HCT116 (cell line): ENCODE results near the gene CAPN5. TPM values are rescaled to one million over a fixed set of nuclear protein-coding genes. Genes with fewer than 3 reads are reported as not detected.

ENCODE experiments used
- ATAC-seq: fragments of 200-7000 bp; cut with Tn5 transposase; 2 replicates; pipeline ENCODE4 v1.9.1; 2020; ENCODE audit warnings: mild to moderate bottlenecking, moderate library complexity
- BruUV-seq: library from RNA; stranded (reverse); fragments of 400-500 nt; replicated peaks from 2 replicates; lab custom pipeline; 2021; lab: Mats Ljungman, UMichigan
- CTCF ChIA-PET: fragments of 300-600 bp; sonication (Branson Sonifier 250); formaldehyde crosslinking; loops from one replicate; lab custom pipeline; 2021; ENCODE audit warnings: antibody characterized with exemption; lab: Charles Lee
- POLR2A ChIA-PET: fragments of 300-600, 350-600 bp; sonication (Branson Sonifier 250); formaldehyde crosslinking; loops from one replicate; lab custom pipeline; 2021; ENCODE audit warnings: antibody characterized with exemption; lab: Charles Lee
- RAD21 ChIA-PET, 2 experiments: fragments of 300-600 bp; sonication (Branson Sonifier 250); formaldehyde crosslinking; loops; one replicate each; lab custom pipeline; 2023; ENCODE audit warnings: low total read pairs in 2 of 2; ENCODE audit not compliant: uncharacterized antibody in 2 of 2, unreplicated experiment in 2 of 2, low non-redundant PET in 1 of 2; lab: Charles Lee
- DNase-seq: peaks from one replicate; pipeline ENCODE4 v3.0.0-alpha.2; 2010; ENCODE audit warnings: low read depth, low spot score
- H2AFZ ChIP-seq: fragments of 200-600 bp; shearing (Covaris generic), sonication (generic); 2 replicates; pipeline ENCODE4 v1.6.1; 2017; ENCODE audit warnings: low read depth, mixed run types, mixed read lengths, antibody characterized with exemption, low read length; ENCODE audit not compliant: poor library complexity, severe bottlenecking
- H3K27ac ChIP-seq: 2 replicates; pipeline ENCODE4 v1.5.1; 2012; ENCODE audit warnings: low read depth, low read length
- H3K27me3 ChIP-seq: fragments of 200-600 bp; sonication (generic); 2 replicates; pipeline ENCODE4 v1.6.1; 2016; ENCODE audit warnings: mixed run types, low read length, mixed read lengths; ENCODE audit not compliant: insufficient read depth
- H3K36me3 ChIP-seq, 2 experiments: fragments of 200-500 bp in 1 of 2; fragments of 200-600 bp in 1 of 2; sonication (Bioruptor generic) in 1 of 2; sonication (generic) in 1 of 2; 2 replicates each; pipeline versions ENCODE4 v1.5.1 to v1.6.1; 2014 to 2016; ENCODE audit warnings: low read length in 2 of 2, inconsistent platforms in 1 of 2, mixed read lengths in 1 of 2, mixed run types in 1 of 2; ENCODE audit not compliant: insufficient read depth in 2 of 2, control insufficient read depth in 1 of 2
- H3K4me1 ChIP-seq, 2 experiments: fragments of 200-600 bp in 1 of 2; sonication (generic) in 1 of 2; 2 replicates each; pipeline versions ENCODE4 v1.5.1 to v1.6.1; 2012 to 2017; ENCODE audit warnings: low read length in 2 of 2, inconsistent platforms in 1 of 2, mild to moderate bottlenecking in 1 of 2, mixed read lengths in 1 of 2, mixed run types in 1 of 2, moderate library complexity in 1 of 2; ENCODE audit not compliant: insufficient read depth in 2 of 2, control insufficient read depth in 1 of 2
- H3K4me2 ChIP-seq: fragments of 200-600 bp; sonication (generic); 2 replicates; pipeline ENCODE4 v1.6.1; 2017; ENCODE audit warnings: mixed run types, low read length, mixed read lengths
- H3K4me3 ChIP-seq, 2 experiments: fragments of 200-600 bp in 1 of 2; sonication (generic) in 1 of 2; replicated peaks in 1 of 2; 2 replicates each; pipeline ENCODE4 v1.5.1; 2011 to 2016; ENCODE audit warnings: low read length in 2 of 2, control low read depth in 1 of 2, low read depth in 1 of 2, mild to moderate bottlenecking in 1 of 2, mixed read lengths in 1 of 2, mixed run types in 1 of 2
- H3K79me2 ChIP-seq: fragments of 200-600 bp; sonication (generic); 2 replicates; pipeline ENCODE4 v1.6.1; 2017; ENCODE audit warnings: mild to moderate bottlenecking, mixed run types, low read length, moderate library complexity, mixed read lengths; ENCODE audit not compliant: insufficient read depth
- H3K9ac ChIP-seq: fragments of 200-600 bp; sonication (generic); 2 replicates; pipeline ENCODE4 v1.6.1; 2016; ENCODE audit warnings: low read length, mixed read lengths
- H3K9me2 ChIP-seq: fragments of 200-600 bp; sonication (generic), shearing (Covaris generic); 2 replicates; pipeline ENCODE4 v1.6.1; 2017; ENCODE audit warnings: mixed run types, mild to moderate bottlenecking, moderate library complexity; ENCODE audit not compliant: insufficient read depth
- H3K9me3 ChIP-seq, 2 experiments: fragments of 200-500 bp in 1 of 2; fragments of 200-600 bp in 1 of 2; sonication (Bioruptor generic) in 1 of 2; sonication (generic) in 1 of 2; 2 replicates each; pipeline ENCODE4 v1.6.1; 2014 to 2017; ENCODE audit warnings: low read length in 2 of 2, mixed read lengths in 2 of 2, inconsistent platforms in 1 of 2, low read depth in 1 of 2, mild to moderate bottlenecking in 1 of 2, mixed run types in 1 of 2, moderate library complexity in 1 of 2; ENCODE audit not compliant: control insufficient read depth in 1 of 2, insufficient read depth in 1 of 2
- H4K20me1 ChIP-seq: fragments of 200-600 bp; sonication (generic), shearing (Covaris generic); 2 replicates; pipeline ENCODE4 v1.6.1; 2017; ENCODE audit warnings: mixed run types, mild to moderate bottlenecking, moderate library complexity; ENCODE audit not compliant: insufficient read depth
- CBX3 ChIP-seq: IDR thresholded peaks from 2 replicates; pipeline ENCODE4 v1.6.1; 2012; ENCODE audit warnings: low read depth
- CEBPB ChIP-seq: IDR thresholded peaks from 2 replicates; pipeline ENCODE4 v1.6.1; 2012; ENCODE audit warnings: low read depth
- EGR1 ChIP-seq: IDR thresholded peaks from 2 replicates; pipeline ENCODE4 v1.6.1; 2012; ENCODE audit warnings: low read depth
- ELF1 ChIP-seq: IDR thresholded peaks from 2 replicates; pipeline ENCODE4 v1.6.1; 2012; ENCODE audit warnings: low read depth, borderline replicate concordance
- FOSL1 ChIP-seq: IDR thresholded peaks from 2 replicates; pipeline ENCODE4 v1.6.1; 2012; ENCODE audit warnings: low read depth
- POLR2A ChIP-seq: IDR thresholded peaks from 2 replicates; pipeline ENCODE4 v1.7.0; 2011; ENCODE audit warnings: borderline replicate concordance; ENCODE audit not compliant: insufficient read depth, insufficient read length; ENCODE audit errors: extremely low read depth
- POLR2AphosphoS5 ChIP-seq: IDR thresholded peaks from 2 replicates; pipeline ENCODE4 v1.6.1; 2011; ENCODE audit warnings: mild to moderate bottlenecking, low read depth, low read length, moderate library complexity
- RAD21 ChIP-seq: IDR thresholded peaks from 2 replicates; pipeline ENCODE4 v1.6.1; 2012; ENCODE audit warnings: low read depth, mild to moderate bottlenecking
- SIN3A ChIP-seq: IDR thresholded peaks from 2 replicates; pipeline ENCODE4 v1.6.1; 2012; ENCODE audit warnings: low read depth
- SRF ChIP-seq: IDR thresholded peaks from 2 replicates; pipeline ENCODE4 v1.6.1; 2012; ENCODE audit warnings: low read depth
- TCF7L2 ChIP-seq: IDR thresholded peaks from 2 replicates; pipeline ENCODE4 v1.7.0; 2011; ENCODE audit warnings: borderline replicate concordance, inconsistent platforms; ENCODE audit not compliant: insufficient read depth, insufficient read length; ENCODE audit errors: extremely low read depth
- ZFX ChIP-seq: fragments of 450-650 bp; IDR thresholded peaks from 2 replicates; pipeline ENCODE4 v1.6.1; 2017
- intact Hi-C: fragments of 100-400 bp; cut with micrococcal nuclease; formaldehyde crosslinking; loops from 2 replicates; pipeline ENCODE4 v1.10.0; 2022
- total RNA-seq: library from RNA; stranded (reverse); gene quantifications from one replicate; pipeline ENCODE4 v1.2.1, GENCODE V29; 2021; ENCODE audit not compliant: unreplicated experiment
- TF ChIP-seq, protein P1 (sequence below): IDR thresholded peaks from 2 replicates; pipeline ENCODE4 v1.6.1; 2012
- TF ChIP-seq, protein P2 (sequence below): IDR thresholded peaks from 2 replicates; pipeline ENCODE4 v1.6.1; 2012
- TF ChIP-seq, protein P3 (sequence below): IDR thresholded peaks from 2 replicates; pipeline ENCODE4 v1.6.1; 2011; ENCODE audit warnings: mild to moderate bottlenecking, low read length, moderate library complexity; ENCODE audit not compliant: insufficient replicate concordance; ENCODE audit errors: extremely low read depth

CAPN5 gene
- total RNA-seq, 1 experiment from 2014 or later = 8.6 TPM

DNA sequence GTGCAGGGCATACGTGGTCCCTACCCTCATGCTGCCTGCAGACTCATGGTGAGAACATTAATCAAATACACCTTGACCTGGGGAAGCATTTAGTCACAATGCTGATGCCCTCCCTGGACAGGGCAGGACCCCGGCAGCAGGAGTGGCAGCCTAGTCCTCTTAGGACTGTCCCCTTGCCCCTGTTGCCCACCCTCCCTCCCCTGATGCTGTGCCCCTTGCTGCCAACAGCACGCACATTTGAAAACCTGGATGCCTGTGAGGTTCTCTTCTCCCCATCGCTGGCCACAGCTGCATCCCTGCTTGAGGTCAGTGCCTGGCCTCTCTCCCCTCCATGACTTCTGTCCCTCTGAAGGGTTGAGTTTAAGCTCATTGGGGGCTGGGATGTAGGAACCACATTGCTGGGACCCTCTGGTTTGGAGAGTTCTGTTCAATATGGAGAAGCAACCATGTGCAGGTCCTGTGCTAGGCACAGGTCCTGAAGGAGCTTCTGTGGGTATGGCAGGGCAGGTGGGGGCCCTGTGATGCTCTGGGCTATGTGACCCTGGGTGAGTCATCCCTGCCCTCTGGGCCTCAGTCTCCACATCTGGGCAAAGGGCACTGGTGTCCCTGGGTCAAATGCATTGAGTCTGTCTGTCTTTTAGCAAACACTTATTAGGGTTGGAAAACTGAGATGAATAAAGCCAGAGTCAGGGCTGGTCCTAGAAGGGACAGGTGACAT is 92.6 kb downstream of the CAPN5 start:
- no peak for ATAC-seq
- no peak for DNase-seq
- no peak for TF ChIP-seq SRF
- TF ChIP-seq POLR2A = no peak
- TF ChIP-seq, protein P1, sequence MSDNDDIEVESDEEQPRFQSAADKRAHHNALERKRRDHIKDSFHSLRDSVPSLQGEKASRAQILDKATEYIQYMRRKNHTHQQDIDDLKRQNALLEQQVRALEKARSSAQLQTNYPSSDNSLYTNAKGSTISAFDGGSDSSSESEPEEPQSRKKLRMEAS = no peak
- TF ChIP-seq RAD21 = no peak
- no peak for TF ChIP-seq SIN3A
- no peak for TF ChIP-seq ELF1
- TF ChIP-seq CEBPB = no peak
- TF ChIP-seq EGR1 = no peak
- no peak for TF ChIP-seq ZFX
- TF ChIP-seq FOSL1 = no peak
- TF ChIP-seq, protein P2, sequence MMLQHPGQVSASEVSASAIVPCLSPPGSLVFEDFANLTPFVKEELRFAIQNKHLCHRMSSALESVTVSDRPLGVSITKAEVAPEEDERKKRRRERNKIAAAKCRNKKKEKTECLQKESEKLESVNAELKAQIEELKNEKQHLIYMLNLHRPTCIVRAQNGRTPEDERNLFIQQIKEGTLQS = no peak
- TF ChIP-seq, all 23 proteins: peak for 0
- intact Hi-C loops = no loop called here
- H3K79me2 ChIP-seq = no peaks in the 10 kb centered on the region
- no peak overlapping the region for H2AFZ ChIP-seq
- RAD21 ChIA-PET = no interaction called here
- no peak overlapping the region for H3K4me2 ChIP-seq
- no peaks in the 10 kb centered on the region for H3K36me3 ChIP-seq
- no peak overlapping the region for H3K4me3 ChIP-seq
- CTCF ChIA-PET = no interaction called here
- H3K9me2 ChIP-seq = no peaks in the 10 kb centered on the region
- no peaks in the 10 kb centered on the region for H3K27me3 ChIP-seq
- BruUV-seq = no TSS peak
- H3K27ac ChIP-seq = no peak overlapping the region
- no peaks in the 10 kb centered on the region for H4K20me1 ChIP-seq
- POLR2A ChIA-PET = interaction anchor here (0.5 kb wide), 1 partner anchor 47 kb away, joined by 3 read pairs; no protein-coding TSS in a partner anchor
- no peak overlapping the region for H3K9ac ChIP-seq
- no peaks in the 10 kb centered on the region for H3K9me3 ChIP-seq
- no peaks in the 10 kb centered on the region for H3K4me1 ChIP-seq

DNA sequence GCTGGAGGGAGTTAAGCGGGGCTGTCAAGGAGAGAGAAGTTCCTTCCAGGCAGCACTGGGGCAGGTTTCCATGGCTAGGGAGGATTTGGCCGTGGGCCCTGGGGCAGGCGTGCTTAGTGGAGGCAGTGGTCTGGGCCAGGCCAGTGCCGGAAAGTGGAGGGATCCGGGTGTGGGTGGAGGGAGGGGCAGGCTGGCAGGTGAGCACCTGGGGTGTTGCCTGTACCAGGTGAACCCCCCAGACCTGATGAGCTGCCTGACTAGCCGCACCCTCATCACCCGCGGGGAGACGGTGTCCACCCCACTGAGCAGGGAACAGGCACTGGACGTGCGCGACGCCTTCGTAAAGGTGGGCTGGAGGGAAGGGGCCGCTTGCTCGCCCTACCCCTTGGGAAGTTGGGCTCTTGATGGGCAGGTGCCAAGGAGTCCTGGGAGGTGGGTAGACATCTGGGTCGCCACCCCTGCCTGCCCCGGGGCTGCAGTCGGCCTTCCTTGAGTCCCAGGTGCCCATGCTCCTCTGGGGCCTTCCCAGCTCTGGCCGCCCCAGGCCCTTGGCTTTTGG is 93.2 kb downstream of the CAPN5 start:
- H3K27me3 ChIP-seq = no peaks in the 10 kb centered on the region
- no TSS peak for BruUV-seq
- ATAC-seq = no peak
- RAD21 ChIA-PET = no interaction called here
- no peaks in the 10 kb centered on the region for H3K79me2 ChIP-seq
- CTCF ChIA-PET = no interaction called here
- H3K4me1 ChIP-seq = no peaks in the 10 kb centered on the region
- no peaks in the 10 kb centered on the region for H3K9me3 ChIP-seq
- H3K36me3 ChIP-seq = no peaks in the 10 kb centered on the region
- no peak overlapping the region for H2AFZ ChIP-seq
- no peak overlapping the region for H3K27ac ChIP-seq
- intact Hi-C loops = no loop called here
- no peak overlapping the region for H3K9ac ChIP-seq
- H3K4me2 ChIP-seq = no peak overlapping the region
- H3K4me3 ChIP-seq = no peak overlapping the region
- POLR2A ChIA-PET = no interaction called here
- no peaks in the 10 kb centered on the region for H3K9me2 ChIP-seq
- no peak for DNase-seq
- H4K20me1 ChIP-seq = no peaks in the 10 kb centered on the region
- TF ChIP-seq TCF7L2 = no peak
- TF ChIP-seq, protein P3, sequence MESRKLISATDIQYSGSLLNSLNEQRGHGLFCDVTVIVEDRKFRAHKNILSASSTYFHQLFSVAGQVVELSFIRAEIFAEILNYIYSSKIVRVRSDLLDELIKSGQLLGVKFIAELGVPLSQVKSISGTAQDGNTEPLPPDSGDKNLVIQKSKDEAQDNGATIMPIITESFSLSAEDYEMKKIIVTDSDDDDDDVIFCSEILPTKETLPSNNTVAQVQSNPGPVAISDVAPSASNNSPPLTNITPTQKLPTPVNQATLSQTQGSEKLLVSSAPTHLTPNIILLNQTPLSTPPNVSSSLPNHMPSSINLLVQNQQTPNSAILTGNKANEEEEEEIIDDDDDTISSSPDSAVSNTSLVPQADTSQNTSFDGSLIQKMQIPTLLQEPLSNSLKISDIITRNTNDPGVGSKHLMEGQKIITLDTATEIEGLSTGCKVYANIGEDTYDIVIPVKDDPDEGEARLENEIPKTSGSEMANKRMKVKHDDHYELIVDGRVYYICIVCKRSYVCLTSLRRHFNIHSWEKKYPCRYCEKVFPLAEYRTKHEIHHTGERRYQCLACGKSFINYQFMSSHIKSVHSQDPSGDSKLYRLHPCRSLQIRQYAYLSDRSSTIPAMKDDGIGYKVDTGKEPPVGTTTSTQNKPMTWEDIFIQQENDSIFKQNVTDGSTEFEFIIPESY = no peak
- no peak for TF ChIP-seq CEBPB
- TF ChIP-seq SIN3A = no peak
- no peak for TF ChIP-seq EGR1
- no peak for TF ChIP-seq POLR2AphosphoS5
- TF ChIP-seq CBX3 = no peak
